Panc1 (cell line): Measurements from ENCODE around the gene PKM.

ENCODE experiments used
- POLR2AphosphoS5 ChIP-seq: IDR thresholded peaks from 2 replicates; pipeline ENCODE4 v1.6.1; 2012; ENCODE audit warnings: mild to moderate bottlenecking, low read depth, low read length, moderate library complexity
- SIN3A ChIP-seq: IDR thresholded peaks from 2 replicates; pipeline ENCODE4 v1.6.1; 2012; ENCODE audit warnings: low read depth, mild to moderate bottlenecking, low read length, moderate library complexity, borderline replicate concordance; ENCODE audit not compliant: insufficient read depth
- TF ChIP-seq, protein P1 (sequence below): fragments of 450-650 bp; IDR thresholded peaks from 2 replicates; pipeline ENCODE4 v1.5.1; 2017; ENCODE audit warnings: mild to moderate bottlenecking

DNA sequence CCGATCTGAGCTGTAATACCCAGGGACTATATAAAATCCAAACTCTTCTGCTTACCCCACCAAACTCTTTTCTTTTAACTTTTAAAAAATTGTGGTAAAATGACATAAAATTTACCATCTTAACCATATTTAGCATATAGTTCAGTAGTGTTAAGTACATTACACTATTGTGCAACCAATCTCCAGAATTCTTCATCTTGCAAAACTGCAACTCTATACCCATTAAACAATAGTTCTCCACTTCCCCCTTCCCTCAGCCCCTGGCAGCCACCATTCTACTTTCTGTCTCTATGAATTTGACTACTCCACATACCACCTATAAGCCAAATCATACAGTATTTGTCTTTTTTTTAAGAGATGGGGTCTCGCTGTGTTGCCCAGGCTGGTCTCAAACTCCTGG lies 74.1 kb downstream of the PKM start:
- TF ChIP-seq, protein P1, sequence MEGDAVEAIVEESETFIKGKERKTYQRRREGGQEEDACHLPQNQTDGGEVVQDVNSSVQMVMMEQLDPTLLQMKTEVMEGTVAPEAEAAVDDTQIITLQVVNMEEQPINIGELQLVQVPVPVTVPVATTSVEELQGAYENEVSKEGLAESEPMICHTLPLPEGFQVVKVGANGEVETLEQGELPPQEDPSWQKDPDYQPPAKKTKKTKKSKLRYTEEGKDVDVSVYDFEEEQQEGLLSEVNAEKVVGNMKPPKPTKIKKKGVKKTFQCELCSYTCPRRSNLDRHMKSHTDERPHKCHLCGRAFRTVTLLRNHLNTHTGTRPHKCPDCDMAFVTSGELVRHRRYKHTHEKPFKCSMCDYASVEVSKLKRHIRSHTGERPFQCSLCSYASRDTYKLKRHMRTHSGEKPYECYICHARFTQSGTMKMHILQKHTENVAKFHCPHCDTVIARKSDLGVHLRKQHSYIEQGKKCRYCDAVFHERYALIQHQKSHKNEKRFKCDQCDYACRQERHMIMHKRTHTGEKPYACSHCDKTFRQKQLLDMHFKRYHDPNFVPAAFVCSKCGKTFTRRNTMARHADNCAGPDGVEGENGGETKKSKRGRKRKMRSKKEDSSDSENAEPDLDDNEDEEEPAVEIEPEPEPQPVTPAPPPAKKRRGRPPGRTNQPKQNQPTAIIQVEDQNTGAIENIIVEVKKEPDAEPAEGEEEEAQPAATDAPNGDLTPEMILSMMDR = no peak
- TF ChIP-seq POLR2AphosphoS5 (no peak), SIN3A (no peak)
